Activated CD4-positive, alpha-beta T cell treated with anti-CD3 and anti-CD28 coated beads, Interleukin-2, Interleukin-6, amounts not matched to agents 100 ng/mL and 50 ng/mL, durations not matched to agents 16 hours and 8 hours (primary cell): Measurements from ENCODE around the gene PRKAR1B.
A peak's percentile ranks its signal among the peaks of the same experiment; 100 is the strongest.

Source experiments
- DNase-seq: peaks from one replicate; pipeline ENCODE4 v3.0.0-alpha.2; 2020

Gene PRKAR1B

GRCh38 chr7:739983-740942 lies 13.2 kb upstream of the PRKAR1B start:
- no peak for DNase-seq

GRCh38 chr7:739455-739982 lies 12.4 kb upstream of the PRKAR1B start:
- no peak for DNase-seq

- DNase-seq, result no peak
Measured at GRCh38 chr7:738723-739454, 11.8 kb upstream of the PRKAR1B start.

- no peak for DNase-seq
Measured at GRCh38 chr7:738241-738640, 11.2 kb upstream of the PRKAR1B start.

GRCh38 chr7:734808-735207 lies 7.7 kb upstream of the PRKAR1B start:
- no peak for DNase-seq

- DNase-seq, result no peak
Measured at GRCh38 chr7:734214-734613, 7.1 kb upstream of the PRKAR1B start.

- no peak for DNase-seq
Measured at GRCh38 chr7:732556-732955, 5.5 kb upstream of the PRKAR1B start.

- DNase-seq, result no peak
Measured at GRCh38 chr7:732094-732541, 5.0 kb upstream of the PRKAR1B start.

- DNase-seq, result no peak
Measured at GRCh38 chr7:731440-732085, 4.5 kb upstream of the PRKAR1B start.

GRCh38 chr7:730501-731439 lies 3.7 kb upstream of the PRKAR1B start:
- no peak for DNase-seq

- no peak for DNase-seq
Measured at GRCh38 chr7:729140-730000, 2.3 kb upstream of the PRKAR1B start.

GRCh38 chr7:728602-729001 lies 1.5 kb upstream of the PRKAR1B start:
- no peak for DNase-seq

- no peak for DNase-seq
Measured at GRCh38 chr7:727806-728460, 852 bp upstream of the PRKAR1B start.

GRCh38 chr7:726854-727103 lies 302 bp downstream of the PRKAR1B start:
- peak; percentile 8 for DNase-seq

- DNase-seq, result peak; percentile 92
Measured at GRCh38 chr7:726084-726853, 812 bp downstream of the PRKAR1B start, which contains the start of gene DNAAF5. TSS of gene DNAAF5 (plus strand) at chr7:726699. CDS start at chr7:726721, 22 bp downstream.

GRCh38 chr7:725223-726005 lies 1.7 kb downstream of the PRKAR1B start:
- peak; percentile 9 for DNase-seq

GRCh38 chr7:724298-724697 lies 2.8 kb downstream of the PRKAR1B start:
- DNase-seq, result no peak

- no peak for DNase-seq
Measured at GRCh38 chr7:723541-723940, 3.5 kb downstream of the PRKAR1B start.
